ENCODE results near the gene CDH16.

GRCh38 chr16:66939366-66939765 is 20.7 kb upstream of the CDH16 start:
- TF ChIP-seq POLR2AphosphoS5 (IDR thresholded peaks at IDR 0.05; ENCODE audit: insufficient read depth in 1 of 2, low read depth in 1 of 2): no peak
- TF ChIP-seq POLR2A (IDR thresholded peaks at IDR 0.05): no peak

All from vagina (tissue), 2 donors.